Measurements from ENCODE around the gene GRIP1.

GRIP1 gene

GRCh38 chr12:66678338-66679275 is at the start of gene GRIP1:
GRIP1 (minus strand) TSS chr12:66679076; CDS start chr12:66678904, 172 bp downstream.
- in situ Hi-C loops (cut with MboI; ENCODE audit: low sequenced_read_pairs), result no loop called here

GRCh38 chr12:66726556-66726955 is 47.7 kb upstream of the GRIP1 start:
- in situ Hi-C loops (cut with MboI; ENCODE audit: low sequenced_read_pairs), result no loop called here

GRCh38 chr12:66725031-66725430 is 46.2 kb upstream of the GRIP1 start:
- in situ Hi-C loops (cut with MboI; ENCODE audit: low sequenced_read_pairs), result no loop called here

GRCh38 chr12:66724616-66725015 is 45.7 kb upstream of the GRIP1 start:
- in situ Hi-C loops (cut with MboI; ENCODE audit: low sequenced_read_pairs), result no loop called here

GRCh38 chr12:66724026-66724425 is 45.1 kb upstream of the GRIP1 start:
- in situ Hi-C loops (cut with MboI; ENCODE audit: low sequenced_read_pairs), result no loop called here

- in situ Hi-C loops (cut with MboI; ENCODE audit: low sequenced_read_pairs), result no loop called here
Observed at GRCh38 chr12:66719862-66720261, 41.0 kb upstream of the GRIP1 start.

GRCh38 chr12:66717036-66717673 is 38.3 kb upstream of the GRIP1 start:
- in situ Hi-C loops (cut with MboI; ENCODE audit: low sequenced_read_pairs), result no loop called here

- in situ Hi-C loops (cut with MboI; ENCODE audit: low sequenced_read_pairs), result no loop called here
Observed at GRCh38 chr12:66716522-66716921, 37.6 kb upstream of the GRIP1 start.

- in situ Hi-C loops (cut with MboI; ENCODE audit: low sequenced_read_pairs), result no loop called here
Observed at GRCh38 chr12:66714709-66715108, 35.8 kb upstream of the GRIP1 start.

- in situ Hi-C loops (cut with MboI; ENCODE audit: low sequenced_read_pairs), result no loop called here
Observed at GRCh38 chr12:66713984-66714383, 35.1 kb upstream of the GRIP1 start.

- in situ Hi-C loops (cut with MboI; ENCODE audit: low sequenced_read_pairs), result no loop called here
Observed at GRCh38 chr12:66709893-66710292, 31.0 kb upstream of the GRIP1 start.

GRCh38 chr12:66709457-66709773 is 30.5 kb upstream of the GRIP1 start:
- in situ Hi-C loops (cut with MboI; ENCODE audit: low sequenced_read_pairs), result no loop called here

- in situ Hi-C loops (cut with MboI; ENCODE audit: low sequenced_read_pairs), result no loop called here
Observed at GRCh38 chr12:66708704-66709456, 30.0 kb upstream of the GRIP1 start.

GRCh38 chr12:66707002-66707697 is 28.3 kb upstream of the GRIP1 start:
- in situ Hi-C loops (cut with MboI; ENCODE audit: low sequenced_read_pairs), result no loop called here

GRCh38 chr12:66699738-66700482 is 21.0 kb upstream of the GRIP1 start:
- in situ Hi-C loops (cut with MboI; ENCODE audit: low sequenced_read_pairs), result no loop called here

GRCh38 chr12:66698558-66698957 is 19.7 kb upstream of the GRIP1 start:
- in situ Hi-C loops (cut with MboI; ENCODE audit: low sequenced_read_pairs), result no loop called here

GRCh38 chr12:66697404-66697803 is 18.5 kb upstream of the GRIP1 start:
- in situ Hi-C loops (cut with MboI; ENCODE audit: low sequenced_read_pairs), result no loop called here

GRCh38 chr12:66694666-66695613 is 16.1 kb upstream of the GRIP1 start:
- in situ Hi-C loops (cut with MboI; ENCODE audit: low sequenced_read_pairs), result no loop called here

GRCh38 chr12:66693901-66694513 is 15.1 kb upstream of the GRIP1 start:
- in situ Hi-C loops (cut with MboI; ENCODE audit: low sequenced_read_pairs), result no loop called here

All from HL-60/S4 (cell line).